LNCaP clone FGC (cell line): Measurements from ENCODE around the gene GPD1.
A peak's percentile ranks its signal among the peaks of the same experiment; 100 is the strongest.

Source experiments
- DNase-seq: peaks from one replicate; pipeline ENCODE4 v3.0.0-alpha.2; 2011; ENCODE audit warnings: low read depth
- H3K4me3 ChIP-seq: 2 replicates; pipeline ENCODE4 v1.5.1; 2011; ENCODE audit warnings: mild to moderate bottlenecking, low read depth, low read length, control low read depth
- CTCF ChIP-seq: IDR thresholded peaks from 2 replicates; pipeline ENCODE4 v1.5.1; 2012; ENCODE audit warnings: mild to moderate bottlenecking; ENCODE audit not compliant: control insufficient read depth, insufficient read depth; ENCODE audit errors: extremely low read depth

Gene GPD1

GRCh38 chr12:50110762-50111351 lies 7.0 kb downstream of the GPD1 start:
- no peak for DNase-seq
- no peak for TF ChIP-seq CTCF
- H3K4me3 ChIP-seq: no peak overlapping the region; the same call in 1 of the 2 replicates

DNA sequence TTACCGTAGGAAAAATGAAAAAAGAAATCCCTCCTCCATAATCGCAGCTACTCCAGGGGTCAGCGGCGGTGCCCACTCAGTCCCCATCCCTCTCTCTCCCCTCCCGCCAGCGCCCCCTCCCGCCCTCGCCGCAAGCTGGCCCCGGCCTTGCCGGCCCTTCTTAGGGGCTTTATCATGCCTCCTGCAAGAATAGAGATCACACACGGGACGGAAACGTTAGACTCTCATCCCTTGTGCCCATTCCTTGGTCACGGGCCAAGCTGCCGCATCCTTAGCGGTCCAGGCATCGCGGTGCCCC lies 7.5 kb downstream of the GPD1 start:
- no peak for TF ChIP-seq CTCF
- DNase-seq: no peak
- peak overlapping the region; percentile 99 for H3K4me3 ChIP-seq

GRCh38 chr12:50111693-50112455 lies 8.1 kb downstream of the GPD1 start, which contains the start of gene COX14:
Gene COX14, plus strand, starts transcription at chr12:50112236. Its CDS starts 7,808 bp downstream, at chr12:50120044.
- peak; percentile 94 for TF ChIP-seq CTCF
- peak within 1 kb of the TSS; percentile 99 for H3K4me3 ChIP-seq
- DNase-seq: peak; percentile 99

GRCh38 chr12:50112456-50113218 lies 8.8 kb downstream of the GPD1 start:
- peak overlapping the region; percentile 99 for H3K4me3 ChIP-seq
- DNase-seq: no peak

GRCh38 chr12:50117057-50117622 lies 13.3 kb downstream of the GPD1 start:
- TF ChIP-seq CTCF: no peak
- DNase-seq: no peak
- no peak overlapping the region for H3K4me3 ChIP-seq

More at GRCh38 chr12:50112456-50113218, 8.8 kb downstream of the GPD1 start:
- TF ChIP-seq CTCF: no peak

GRCh38 chr12:50119387-50119786 lies 15.6 kb downstream of the GPD1 start:
- no peak overlapping the region for H3K4me3 ChIP-seq
- no peak for DNase-seq
- no peak for TF ChIP-seq CTCF
